NCI-H69 (cell line): ENCODE data around the gene EIF2B2.
A peak's percentile ranks its signal among the peaks of the same experiment; 100 is the strongest.

Experiments
- DNase-seq: peaks from one replicate; lab custom pipeline; 2025; lab: John Stamatoyannopoulos, UW

EIF2B2 gene

DNA sequence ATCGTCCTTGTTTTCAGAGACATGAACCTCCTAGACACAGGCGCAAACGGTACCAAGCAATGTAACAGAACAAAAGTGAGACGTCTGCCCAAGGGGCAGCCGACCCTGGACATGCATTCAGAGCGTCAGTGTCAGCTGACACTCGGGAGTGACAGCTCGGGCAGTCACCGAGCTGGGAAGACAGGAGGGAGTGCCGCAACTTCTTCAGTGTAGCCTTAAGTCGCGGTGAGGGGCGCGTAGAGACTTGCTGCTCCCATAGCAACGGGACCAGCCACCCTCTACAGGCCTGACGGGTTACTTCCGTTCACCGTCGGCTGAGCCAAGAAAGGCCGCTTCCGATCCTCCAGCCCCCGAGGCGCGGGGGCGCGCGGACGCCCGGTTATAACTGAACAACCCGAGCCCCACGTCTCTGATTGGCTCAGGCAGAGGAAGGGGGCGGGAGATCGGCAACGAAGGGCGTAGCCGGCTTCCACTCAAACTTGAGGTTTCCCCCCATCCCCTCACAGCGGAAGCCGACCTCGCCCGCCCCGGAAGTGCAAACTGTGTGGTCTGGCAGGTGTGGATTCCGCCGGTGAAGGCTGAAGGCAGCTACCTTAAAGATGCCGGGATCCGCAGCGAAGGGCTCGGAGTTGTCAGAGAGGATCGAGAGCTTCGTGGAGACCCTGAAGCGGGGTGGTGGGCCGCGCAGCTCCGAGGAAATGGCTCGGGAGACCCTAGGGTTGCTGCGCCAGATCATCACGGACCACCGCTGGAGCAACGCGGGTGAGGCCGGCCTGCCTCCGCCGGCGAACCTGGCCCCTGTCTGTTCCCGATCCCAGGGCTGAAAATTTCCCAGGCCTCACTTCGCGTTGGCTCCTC lies at the start of gene EIF2B2:
Gene EIF2B2 (plus strand): TSS at position 530 of the 858 bp plus-strand sequence. CDS start 70 bp downstream, at position 600.
- DNase-seq: peak; percentile 99

GRCh38 chr14:74953686-74954085 lies 49.0 kb upstream of the EIF2B2 start:
- no peak for DNase-seq

GRCh38 chr14:74954232-74954946 lies 48.3 kb upstream of the EIF2B2 start:
- DNase-seq: peak; percentile 93

GRCh38 chr14:74954947-74955228 lies 47.8 kb upstream of the EIF2B2 start:
- DNase-seq: peak; percentile 67

- DNase-seq: peak; percentile 83
These were observed 47.3 kb upstream of the EIF2B2 start, which contains the start of gene PGF for GRCh38 chr14:74955229-74956026. Gene PGF, minus strand, starts transcription at chr14:74955597. Its CDS starts 355 bp downstream, at chr14:74955242.

DNA sequence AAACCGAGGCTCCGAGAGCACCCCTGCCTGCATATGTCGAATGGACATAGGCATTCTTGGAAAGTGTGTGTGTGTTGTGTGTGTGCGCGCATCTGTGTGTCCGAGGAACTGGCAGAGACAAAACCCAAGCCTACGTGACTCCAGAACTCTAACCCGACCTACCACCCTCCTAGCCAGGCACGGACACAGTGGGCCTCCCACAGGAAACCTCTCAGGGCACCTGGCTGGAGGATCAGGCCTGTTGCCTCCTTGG lies 46.8 kb upstream of the EIF2B2 start:
- DNase-seq: no peak

GRCh38 chr14:74956280-74957072 lies 46.2 kb upstream of the EIF2B2 start:
- DNase-seq: no peak

DNA sequence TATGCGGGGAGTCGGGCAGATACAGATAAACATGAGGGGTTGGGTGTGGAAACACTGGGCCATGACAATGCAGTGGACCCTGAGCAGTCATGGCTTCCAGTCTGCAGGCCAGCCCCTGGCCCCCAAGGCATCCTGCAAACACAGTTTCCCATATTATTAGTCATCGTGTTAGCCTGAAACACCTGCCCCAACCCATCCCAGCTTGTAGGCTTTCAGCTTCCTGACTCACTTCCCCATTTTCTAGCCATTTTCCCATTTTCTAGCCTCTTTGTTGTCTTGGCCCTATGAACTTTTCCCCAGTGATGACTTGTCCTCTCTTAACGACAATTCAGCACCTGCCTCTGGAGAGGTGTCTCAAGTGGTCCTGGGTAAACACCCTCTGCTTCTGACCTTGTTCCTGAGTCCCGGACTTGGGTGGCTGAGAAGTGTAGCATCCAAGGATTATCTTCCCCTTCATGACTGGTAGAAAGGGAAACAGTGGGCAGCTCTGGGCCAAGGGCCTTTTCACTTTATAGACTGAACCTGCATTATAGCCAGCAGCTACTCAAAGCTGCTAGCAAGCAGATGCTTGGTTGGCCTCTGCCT lies 43.0 kb upstream of the EIF2B2 start:
- DNase-seq: no peak

DNA sequence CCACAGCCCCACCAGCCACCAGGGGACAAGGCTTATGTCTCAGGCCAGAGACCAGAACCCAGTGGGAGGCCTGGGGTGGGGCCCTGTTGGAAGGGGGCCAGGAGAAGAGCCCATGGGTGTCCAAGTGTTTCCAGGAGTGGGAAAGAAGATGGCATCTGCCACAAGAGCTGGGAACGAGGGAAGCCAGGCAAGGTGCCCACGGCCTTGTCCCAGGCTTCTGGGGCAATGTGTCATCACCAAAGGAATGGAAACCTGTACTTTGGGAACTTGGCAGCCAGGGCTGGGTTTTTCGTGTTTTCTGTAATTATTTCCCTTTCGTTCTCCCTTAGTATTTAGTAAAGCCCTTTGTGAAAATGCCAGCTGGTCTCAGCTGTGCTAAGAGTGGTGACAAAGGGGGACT lies 42.0 kb upstream of the EIF2B2 start:
- no peak for DNase-seq

- no peak for DNase-seq
These were observed 41.3 kb upstream of the EIF2B2 start for GRCh38 chr14:74961238-74961911.

GRCh38 chr14:74962046-74962445 lies 40.7 kb upstream of the EIF2B2 start:
- no peak for DNase-seq

DNA sequence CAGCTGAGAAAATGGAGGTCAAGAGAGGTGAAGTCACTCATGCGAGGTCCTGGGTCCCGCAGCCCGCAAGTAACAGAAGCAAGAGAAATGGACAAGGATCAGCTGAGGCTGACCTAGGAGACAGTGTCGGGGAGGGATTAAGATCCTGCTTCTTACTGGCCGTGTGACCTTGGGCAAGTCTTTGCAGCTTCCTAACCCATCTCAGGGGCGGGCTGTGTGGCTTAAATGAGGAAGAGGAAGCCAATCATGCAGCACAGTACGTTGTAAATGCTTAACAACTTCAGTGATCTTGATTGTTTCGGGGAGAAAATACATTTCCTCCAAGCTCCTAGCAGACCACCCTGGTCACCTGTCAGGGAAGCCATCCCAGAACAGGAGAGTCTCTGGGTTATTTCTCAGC lies 40.2 kb upstream of the EIF2B2 start:
- DNase-seq: no peak

DNA sequence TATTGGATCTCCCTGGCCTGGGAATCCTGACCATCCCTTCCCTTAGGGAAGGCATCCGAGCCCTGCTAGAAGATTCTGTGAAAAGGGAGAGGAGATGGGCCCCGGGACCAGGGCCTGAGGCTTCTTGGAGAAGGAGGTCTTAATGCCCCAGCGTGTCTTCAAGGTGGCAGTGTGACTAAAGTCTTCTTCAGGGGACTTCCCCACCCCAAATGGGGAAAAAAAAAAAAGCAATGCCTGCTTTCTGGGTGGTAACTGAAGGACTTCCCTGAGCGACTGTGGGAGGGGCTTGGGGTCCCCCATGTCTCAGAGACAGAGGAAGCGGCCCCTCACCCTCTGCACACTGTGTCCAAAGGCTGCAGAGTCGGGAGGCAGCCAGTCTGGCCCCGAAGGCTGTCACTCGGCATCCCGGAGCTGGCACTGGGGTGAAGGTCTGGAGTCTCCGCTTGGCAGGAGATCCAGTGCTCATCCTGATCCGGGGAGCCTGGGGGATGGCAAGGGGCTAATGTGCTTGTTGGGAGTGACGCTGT lies 39.5 kb upstream of the EIF2B2 start:
- no peak for DNase-seq

GRCh38 chr14:74963705-74964271 lies 38.9 kb upstream of the EIF2B2 start:
- peak; percentile 31 for DNase-seq

- DNase-seq: no peak
These were observed 37.8 kb upstream of the EIF2B2 start for GRCh38 chr14:74964787-74965485.

- DNase-seq: no peak
These were observed 37.1 kb upstream of the EIF2B2 start for GRCh38 chr14:74965486-74966153.

DNA sequence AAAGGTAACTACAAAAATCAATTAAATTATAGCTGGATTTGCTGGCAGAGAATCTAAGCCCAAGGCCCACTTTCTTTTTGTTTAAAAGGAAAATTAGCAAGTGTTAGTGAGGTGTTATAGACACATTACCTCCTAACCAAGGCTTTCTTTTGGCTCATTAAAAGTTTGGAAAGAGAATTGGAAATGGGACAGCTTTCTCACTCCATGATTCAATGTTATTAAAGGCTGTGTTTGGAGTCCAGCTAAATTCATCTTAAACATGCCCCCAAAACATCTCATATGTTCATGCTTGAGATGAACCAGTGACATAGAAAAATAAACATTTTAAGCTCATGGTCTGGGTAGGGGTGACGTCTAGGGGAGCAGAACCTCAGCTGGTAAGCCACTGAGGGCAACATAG lies 33.9 kb upstream of the EIF2B2 start:
- no peak for DNase-seq

GRCh38 chr14:74973003-74973653 lies 29.6 kb upstream of the EIF2B2 start:
- peak; percentile 70 for DNase-seq

DNA sequence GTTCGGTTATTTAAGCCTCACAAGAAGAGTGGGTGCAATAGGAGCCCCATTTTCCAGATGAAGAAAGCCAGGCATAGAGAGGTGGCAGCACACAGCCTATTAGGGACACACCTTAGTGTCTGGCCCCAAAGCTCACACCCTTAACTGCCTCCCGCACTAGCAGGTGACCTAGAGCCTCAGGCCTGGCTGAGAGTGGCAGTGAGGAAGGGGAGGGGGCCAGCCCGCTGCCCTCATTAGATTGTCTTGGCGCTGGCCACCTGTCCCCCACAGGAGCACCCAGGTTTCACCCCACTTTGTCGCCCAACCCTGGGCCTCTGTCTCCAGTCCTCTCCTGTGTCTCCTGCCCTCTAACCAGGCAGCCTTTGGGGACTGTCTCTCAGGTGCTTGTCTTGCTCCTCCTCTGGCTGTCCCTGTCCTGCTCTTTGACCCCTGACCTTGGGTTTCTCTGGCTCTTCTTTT lies 28.8 kb upstream of the EIF2B2 start:
- peak; percentile 22 for DNase-seq
